Limb (tissue), 2 donors: ENCODE measurements around the gene P2RY11.
A peak's percentile ranks its signal among the peaks of the same experiment; 100 is the strongest.

ENCODE experiments used
- DNase-seq, 2 donors: peaks; one replicate each; pipeline ENCODE4 v3.0.0-alpha.2; 2016; ENCODE audit errors: extremely low spot score in 2 of 2

Gene P2RY11

DNA sequence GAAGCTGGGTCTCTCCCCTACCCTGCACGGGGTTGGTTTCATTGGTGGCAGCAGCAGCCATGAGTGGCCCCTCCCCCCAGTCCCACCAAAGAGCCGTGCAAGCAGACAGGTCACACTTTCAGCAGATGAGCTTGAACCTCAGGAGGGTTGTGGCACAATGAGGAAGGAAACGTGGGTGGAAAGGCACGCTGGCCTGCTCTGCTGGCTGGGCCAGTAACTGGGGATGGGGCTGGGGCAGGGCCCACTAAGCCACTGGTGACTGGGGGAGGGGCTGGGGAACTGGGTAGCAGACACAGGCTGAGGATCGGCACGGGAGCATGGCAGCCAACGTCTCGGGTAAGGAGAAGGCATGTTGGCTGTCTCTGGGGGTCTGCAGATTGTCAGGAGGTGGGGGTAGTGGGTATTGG is at the start of gene P2RY11:
TSS of gene P2RY11 (plus strand) at position 289 of the 407 bp plus-strand sequence. CDS start at position 318, 29 bp downstream.
- no peak for DNase-seq

DNA sequence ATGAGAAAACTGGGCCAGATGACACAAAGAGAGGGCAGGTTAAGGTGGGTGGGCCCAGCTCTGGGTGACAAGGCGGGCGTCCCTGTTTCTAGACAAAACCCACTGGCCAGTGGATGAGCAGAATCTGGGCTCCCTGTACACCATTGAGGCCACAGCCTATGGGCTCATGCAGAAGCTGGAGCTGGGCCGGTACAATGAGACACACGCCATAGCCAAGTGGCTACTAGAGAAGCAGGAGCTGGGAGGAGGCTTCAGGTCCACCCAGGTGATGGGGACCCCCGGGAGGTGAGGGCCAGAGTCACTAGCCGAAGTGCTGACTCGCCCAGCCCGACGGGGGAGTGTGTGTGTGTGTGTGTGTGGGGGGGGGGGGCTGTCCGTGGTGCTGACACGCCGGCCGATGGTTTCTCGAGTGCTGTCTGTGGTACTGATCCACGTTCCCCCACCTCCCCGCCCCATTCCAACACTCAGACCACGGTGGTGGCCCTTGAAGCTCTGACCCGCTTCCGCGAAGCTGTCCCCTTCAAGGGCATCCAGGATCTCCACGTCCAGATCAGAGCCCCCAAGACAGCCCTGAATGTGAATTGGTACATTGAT is 49.7 kb upstream of the P2RY11 start:
- no peak for DNase-seq

GRCh38 chr19:10068205-10068604 is 43.3 kb upstream of the P2RY11 start:
- DNase-seq = no peak

DNA sequence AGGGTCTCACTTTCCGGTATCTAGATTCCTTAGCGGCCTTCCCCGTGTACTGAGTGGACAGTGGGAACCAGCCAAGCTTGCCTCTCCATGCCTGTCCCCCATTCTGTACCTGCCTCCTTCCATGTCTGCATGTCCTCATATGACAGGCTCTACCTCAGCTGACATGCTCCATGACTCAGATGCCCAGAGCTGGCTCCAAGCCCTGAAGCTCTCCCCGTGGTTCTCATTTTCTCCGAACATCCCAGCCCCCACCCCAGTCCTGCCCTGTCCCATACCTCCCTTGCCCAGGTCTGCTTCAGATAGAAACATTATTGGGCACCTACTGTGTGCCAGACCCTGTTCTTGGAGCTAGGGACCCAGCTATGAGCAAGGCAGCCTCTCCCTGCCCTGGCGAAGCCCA is 42.4 kb upstream of the P2RY11 start:
- no peak for DNase-seq

DNA sequence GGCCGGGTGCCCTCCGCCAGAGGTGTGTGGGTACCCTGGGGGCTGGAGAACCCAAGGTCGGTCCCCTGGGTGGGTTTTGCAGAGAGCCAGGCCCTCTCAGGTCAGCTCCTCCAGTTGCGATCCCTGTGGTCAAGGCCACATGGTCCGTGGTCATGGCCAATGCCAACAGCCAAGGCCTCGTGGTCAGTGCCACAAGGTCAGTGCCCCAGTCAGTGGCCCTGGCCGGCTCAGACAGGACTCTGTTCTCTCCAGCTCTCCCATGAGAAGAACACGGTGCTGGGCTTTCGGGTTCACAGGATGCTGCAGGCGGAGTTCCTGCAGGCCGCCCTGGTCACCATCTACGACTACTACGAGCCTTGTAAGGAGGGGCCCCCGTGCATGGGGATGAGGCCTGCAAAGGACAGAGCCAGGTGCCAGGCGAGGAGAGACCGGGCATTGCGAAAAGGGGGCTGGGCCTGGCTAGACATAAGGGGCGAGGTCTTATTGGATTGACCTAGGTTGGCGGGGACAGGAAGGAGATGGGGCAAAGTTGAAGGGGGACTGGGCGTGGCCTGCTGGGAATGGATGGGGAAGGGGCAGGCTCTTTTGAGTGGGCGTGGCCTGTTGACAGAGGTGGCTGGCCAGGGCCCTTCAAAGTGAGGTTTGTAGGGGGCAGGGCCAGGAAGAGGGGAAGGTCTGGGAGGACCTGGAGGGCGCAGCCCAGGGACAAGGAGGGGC is 40.6 kb upstream of the P2RY11 start:
- no peak for DNase-seq

- no peak for DNase-seq
Observed at GRCh38 chr19:10074153-10074552, 37.3 kb upstream of the P2RY11 start.

DNA sequence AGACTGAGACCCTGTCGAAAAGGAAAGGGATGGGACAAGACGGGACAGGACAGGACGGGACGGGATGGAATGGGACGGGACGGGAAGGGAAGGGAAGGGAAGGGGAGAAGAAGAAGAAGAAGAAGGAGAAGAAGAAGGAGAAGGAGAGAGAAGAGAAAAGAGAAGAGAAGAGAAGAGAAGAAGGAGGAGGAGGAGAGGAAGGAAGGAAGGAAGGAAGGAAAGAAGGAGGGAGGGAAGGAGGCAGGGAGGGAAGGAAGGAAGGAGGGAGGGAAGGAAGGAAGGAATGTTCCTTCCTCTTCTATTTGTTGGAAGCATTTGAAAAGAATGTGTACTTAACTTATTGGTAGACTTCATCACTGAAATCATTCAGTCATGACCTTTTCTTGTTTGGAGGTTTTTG is 35.0 kb upstream of the P2RY11 start:
- no peak for DNase-seq

DNA sequence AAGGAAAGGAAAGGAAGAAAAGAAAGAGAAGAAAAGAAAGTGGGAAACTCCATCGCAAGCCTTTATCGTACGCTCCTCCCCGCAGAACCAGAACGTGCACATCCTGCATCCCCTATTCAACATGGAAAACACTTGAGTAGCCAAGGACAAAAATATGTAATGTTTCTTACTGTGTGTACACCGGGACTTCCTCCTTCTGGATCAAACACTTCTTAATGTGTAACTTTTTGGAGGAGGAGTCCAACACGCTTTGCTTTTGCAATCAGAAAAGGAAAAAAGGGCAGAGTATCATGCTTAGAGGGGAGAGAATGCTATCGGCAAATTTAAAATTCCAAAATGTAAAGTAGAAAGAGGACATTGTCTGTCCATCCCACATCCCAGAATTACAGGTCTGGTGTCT is 33.2 kb upstream of the P2RY11 start:
- DNase-seq = no peak

DNA sequence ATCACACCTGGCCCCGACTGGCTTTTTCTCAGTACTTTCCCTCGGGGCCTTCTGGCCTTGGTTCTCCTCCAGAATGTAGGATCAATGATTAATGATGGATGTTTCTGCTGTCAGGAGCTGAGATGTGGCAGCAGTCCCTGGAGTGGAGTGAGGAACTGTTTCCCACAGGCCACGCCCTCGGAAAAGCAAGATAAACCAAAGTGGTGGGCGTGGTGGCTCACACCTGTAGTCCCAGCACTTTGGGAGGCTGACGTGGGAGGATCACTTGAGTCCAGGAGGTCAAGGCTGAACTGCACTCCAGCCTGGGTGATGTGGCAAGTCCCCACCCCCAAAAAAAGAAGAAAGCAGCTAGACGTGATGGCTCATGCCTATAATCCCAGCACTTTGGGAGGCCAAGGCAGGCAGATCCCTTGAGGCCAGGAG is 32.5 kb upstream of the P2RY11 start:
- DNase-seq = no peak

- no peak for DNase-seq
Observed at GRCh38 chr19:10083911-10084310, 27.6 kb upstream of the P2RY11 start.

DNA sequence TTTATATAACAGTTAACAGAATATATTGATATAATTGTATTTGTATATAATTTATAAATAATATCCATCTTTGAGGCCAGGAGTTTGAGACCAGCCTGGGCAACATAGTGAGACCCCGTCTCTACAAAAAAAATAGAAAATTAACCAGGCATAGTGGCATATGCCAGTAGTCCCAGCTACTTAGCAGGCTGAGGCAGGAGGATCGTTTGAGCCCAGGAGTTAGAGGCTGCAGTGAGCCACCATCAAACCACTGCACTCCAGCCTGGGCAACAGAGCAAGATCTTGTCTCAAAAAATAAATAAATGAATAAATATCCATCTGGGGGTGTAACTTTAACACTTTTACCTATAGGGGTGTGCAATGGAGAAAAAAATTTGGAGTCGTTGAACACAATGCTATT is 26.7 kb upstream of the P2RY11 start:
- no peak for DNase-seq

DNA sequence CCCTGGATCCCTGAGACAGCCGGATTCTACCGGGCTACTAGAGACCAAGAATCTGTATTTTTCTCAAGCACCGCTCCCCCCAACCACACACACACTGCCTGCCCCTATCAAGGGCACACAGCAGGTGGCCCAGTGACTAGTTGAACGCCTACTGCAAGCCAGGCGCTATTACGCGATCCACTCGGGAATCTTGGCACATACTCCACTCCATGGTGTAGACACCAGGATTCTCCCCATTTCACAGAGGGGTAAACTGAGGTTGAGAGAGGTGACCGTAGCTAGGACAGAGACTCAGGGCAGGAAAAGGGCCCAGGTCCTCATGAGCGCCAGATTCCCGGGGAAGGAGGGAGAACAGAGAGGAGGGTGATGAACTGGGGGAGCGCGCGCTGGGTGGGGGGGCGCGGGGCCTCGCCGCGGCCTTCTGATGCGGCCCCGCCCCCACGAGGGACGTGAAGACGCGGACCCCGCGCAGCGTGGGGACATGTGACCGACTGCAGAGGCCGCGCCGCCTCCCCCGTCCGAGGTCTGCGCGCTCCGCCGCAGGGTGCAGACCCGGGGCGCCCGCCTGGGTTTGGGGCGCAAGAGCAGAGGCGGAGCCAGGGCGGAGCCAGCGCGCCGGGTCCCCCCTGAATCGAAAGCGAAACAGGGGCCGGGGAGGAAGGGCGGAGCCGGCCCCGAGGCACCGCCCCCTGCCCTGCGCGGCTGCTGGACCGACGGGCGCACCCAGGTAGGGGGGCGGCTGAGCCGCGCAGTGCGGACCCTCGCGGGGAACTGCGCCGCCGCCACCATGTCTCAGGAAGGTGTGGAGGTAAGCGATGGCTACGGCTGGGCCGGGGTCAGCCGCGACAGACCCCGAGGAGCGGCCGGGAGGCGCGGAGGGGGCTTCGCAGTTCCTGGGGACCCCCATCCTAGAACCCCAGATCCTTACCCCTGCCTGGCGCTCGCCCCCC is 25.6 kb upstream of the P2RY11 start, which contains the start of gene SHFL:
TSS of gene SHFL (plus strand) at position 677 of the 950 bp plus-strand sequence. CDS start at position 788, 111 bp downstream.
- DNase-seq = peak; percentile 41 to 77

- DNase-seq = peak in 1 of 2 donors; percentile 47
Observed at GRCh38 chr19:10086591-10087192, 24.8 kb upstream of the P2RY11 start.

DNA sequence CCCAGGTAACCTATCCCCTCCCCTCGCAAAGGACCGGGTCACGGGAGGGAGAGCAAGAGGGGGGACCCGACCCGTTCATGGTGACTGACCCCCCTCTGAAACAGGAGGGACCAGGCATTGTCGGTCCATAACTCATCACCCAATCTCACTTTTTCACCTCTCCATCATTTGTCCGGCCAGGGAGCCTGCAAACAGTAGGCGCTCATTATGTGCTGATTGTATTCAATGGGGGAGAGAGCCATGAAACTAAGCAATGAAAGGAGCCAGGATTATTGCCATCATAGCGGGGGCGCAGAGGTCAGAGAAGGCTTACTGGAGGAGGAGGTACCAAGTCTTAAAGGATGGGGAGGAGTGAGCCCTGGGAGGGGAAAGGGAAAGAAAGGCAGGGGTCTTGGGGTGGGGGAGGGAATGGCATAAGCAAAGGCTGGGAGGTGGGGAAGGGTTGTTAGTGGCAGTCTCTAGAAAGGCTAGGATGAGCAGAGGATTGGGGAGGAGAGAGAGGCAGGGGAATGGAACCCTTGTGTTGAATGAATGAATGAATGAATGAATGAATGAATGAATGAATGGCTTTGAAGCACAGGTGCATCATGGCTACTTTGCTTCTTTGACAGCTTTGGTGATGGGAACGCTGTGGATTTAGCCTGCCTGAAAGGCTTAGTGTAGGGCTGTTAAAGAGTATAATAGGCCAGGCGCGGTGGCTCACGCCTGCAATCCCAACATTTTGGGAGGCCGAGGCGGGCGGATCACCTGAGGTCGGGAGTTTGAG is 24.0 kb upstream of the P2RY11 start:
- no peak for DNase-seq

GRCh38 chr19:10088949-10089554 is 22.4 kb upstream of the P2RY11 start:
- no peak for DNase-seq

DNA sequence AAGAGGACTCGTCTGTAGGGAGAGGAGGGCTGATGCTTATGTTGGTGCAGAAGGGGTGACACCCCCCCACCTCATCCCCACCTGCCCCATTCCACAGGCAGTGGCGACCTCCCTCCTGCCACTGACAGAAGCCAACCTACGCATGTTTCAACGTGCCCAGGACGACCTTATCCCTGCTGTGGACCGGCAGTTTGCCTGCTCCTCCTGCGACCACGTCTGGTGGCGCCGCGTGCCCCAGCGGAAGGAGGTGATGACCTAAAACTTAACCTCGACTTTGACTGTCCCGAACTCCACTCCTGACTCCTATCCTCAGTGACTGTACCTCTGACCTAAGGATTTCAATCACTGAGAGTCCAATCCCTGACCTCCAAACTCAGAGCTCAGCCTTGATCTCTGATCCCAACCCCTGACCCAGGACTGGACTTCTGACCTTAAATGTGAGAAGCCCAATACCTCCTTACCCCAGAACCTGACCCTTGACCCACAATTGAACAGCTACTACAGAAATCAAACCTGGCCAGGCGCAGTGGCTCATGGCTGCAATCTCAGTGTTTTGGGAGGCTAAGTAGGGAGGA is 21.6 kb upstream of the P2RY11 start:
- DNase-seq = no peak

DNA sequence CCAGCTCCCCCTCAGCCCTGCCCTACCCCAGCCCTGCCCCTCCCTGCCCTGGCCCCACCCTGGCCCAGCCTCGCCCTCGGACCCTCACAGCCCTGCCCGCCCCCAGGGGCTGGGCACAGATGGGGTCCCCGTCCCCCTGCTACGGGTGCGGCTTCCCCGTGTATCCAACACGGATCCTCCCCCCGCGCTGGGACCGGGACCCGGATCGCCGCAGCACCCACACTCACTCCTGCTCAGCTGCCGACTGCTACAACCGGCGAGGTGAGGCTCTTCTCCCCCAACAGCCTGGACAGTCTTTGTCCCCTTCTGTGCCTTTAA is 20.2 kb upstream of the P2RY11 start:
- peak in 1 of 2 donors; percentile 25 for DNase-seq

GRCh38 chr19:10091895-10092641 is 19.4 kb upstream of the P2RY11 start:
- DNase-seq = peak in 1 of 2 donors; percentile 23

GRCh38 chr19:10092648-10093294 is 18.7 kb upstream of the P2RY11 start:
- DNase-seq = no peak
